Keratinocyte (primary cell): ENCODE data around the gene DGKD.

Source experiments
- CTCF ChIP-seq, 3 experiments: IDR thresholded peaks in 1 of 3; conservative IDR thresholded peaks in 1 of 3; optimal IDR thresholded peaks in 1 of 3; 2 replicates in 2 of 3; 3 replicates in 1 of 3; pipeline versions ENCODE3 to v1.5.1; 2011; ENCODE audit warnings: low read length in 3 of 3, mild to moderate bottlenecking in 3 of 3, moderate library complexity in 2 of 3, control low read depth in 1 of 3, inconsistent platforms in 1 of 3; ENCODE audit not compliant: insufficient read depth in 2 of 3; ENCODE audit errors: extremely low read depth in 1 of 3
- EZH2 ChIP-seq: IDR thresholded peaks from one replicate; pipeline ENCODE4 v1.6.1; 2012; ENCODE audit warnings: inconsistent platforms, mild to moderate bottlenecking, low read length, moderate library complexity

GRCh38 chr2:233419602-233420391 is 65.5 kb downstream of the DGKD start:
- TF ChIP-seq CTCF (optimal IDR thresholded peaks at IDR 0.05 in 1 of 3, IDR thresholded peaks at IDR 0.05 in 1 of 3, conservative IDR thresholded peaks at IDR 0.05 in 1 of 3; ENCODE audit: extremely low read depth in 1 of 3, insufficient read depth in 2 of 3, low read length in 3 of 3) (no peak), EZH2 (no peak)
